Stimulated activated CD4-positive, alpha-beta T cell treated with anti-CD3 and anti-CD28 coated beads, Interleukin-12 subunit alpha, Interleukin-12 subunit beta, amount 100 ng/mL, for 24 hours (primary cell): ENCODE data around the gene HS6ST3.
"Not testable (repeated sequence)": the region's sequence is repeated elsewhere in the genome, so short reads cannot be mapped to it uniquely, and the experiment has no call there.

Experiments used
- DNase-seq, 2 experiments: peaks; one replicate each; pipeline ENCODE4 v3.0.0-alpha.2; 2020; ENCODE audit warnings: low read depth in 2 of 2

The HS6ST3 gene

DNA sequence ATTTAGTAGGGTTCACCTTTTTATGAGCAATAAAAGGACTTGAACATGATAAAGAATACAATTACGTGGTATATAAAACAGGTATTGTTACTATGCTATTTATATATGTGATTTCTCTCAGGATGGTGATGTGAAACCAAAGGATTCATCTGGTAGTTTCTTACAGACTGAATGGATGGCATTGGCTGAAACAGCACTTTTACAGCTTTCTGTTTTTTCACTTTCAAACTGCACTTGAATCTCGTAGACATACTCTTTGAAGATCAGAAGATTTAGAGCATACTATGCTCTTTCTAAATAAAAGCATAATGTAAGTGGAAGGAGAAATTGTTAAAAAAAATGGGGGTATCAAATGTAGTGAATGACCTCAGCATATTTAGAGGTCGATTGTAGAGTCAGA, 354.8 kb downstream of the HS6ST3 start:
- no peak for DNase-seq

DNA sequence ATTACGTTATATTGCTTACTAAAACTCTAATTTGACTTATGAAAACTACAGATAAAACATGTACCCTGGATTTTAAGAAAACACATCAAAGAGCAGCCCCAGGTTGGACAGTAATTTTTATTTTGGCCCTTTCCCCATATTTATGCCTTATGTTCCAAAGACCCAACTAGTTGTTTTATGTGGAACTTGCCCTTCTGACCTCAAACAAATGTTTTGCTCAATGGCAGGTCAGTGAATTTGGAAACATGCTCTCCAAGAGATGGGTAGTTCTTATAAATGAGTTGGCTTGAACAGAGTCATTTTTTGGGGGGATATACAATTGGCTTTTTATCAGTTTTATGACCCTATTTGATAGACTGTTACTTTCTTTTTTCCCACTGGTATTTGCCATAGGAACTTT, 360.0 kb downstream of the HS6ST3 start:
- DNase-seq, result no peak

DNA sequence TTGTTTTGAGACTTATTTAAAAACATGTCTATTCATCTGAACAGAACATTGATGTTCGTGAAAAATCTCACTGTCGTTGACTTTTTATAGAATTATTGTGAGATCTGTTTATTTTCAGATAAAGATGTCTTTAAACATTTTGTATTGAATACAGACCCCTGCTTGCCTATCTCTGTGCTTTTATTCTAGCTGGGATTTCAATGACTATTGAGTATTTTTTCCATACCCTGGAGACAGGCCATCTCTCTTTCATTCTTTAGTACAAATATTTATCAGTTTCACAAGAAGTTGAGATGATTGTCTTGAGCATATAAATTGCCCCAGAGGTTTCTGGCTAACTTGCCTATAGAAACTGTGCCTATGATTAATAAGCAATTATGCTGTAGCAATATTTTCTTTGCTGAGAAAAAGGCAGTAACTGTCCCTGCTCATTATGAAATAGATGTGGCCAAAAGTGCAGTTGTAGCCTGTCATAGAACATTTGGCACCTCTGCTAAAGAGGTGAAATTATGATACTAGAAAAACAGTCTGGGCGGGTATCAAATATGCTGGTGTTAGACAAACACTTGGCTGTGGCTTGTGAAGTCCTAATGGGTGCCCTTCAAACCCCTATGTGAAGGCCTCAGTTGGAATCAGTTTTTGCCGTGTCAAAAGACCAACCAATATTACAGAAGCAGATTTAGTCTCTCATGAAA, 360.6 kb downstream of the HS6ST3 start:
- DNase-seq, result no peak

DNA sequence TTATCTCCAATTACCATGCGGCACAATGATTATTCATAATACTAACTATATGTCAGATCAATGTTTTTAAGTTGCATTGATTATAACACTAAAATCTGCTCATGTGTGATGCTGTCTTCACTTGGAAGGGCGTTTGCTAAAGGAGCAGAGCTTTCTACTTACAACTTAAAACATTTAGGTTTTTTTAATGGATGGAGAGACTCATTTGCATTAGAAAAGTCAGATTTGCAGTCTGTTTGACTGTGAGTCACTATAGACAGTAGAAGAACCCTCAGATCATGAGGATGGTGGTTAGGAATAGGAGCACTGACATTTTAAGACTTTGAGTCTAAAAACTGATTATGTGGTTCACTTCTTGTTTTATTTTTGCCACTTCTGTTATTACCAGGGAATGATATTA, 364.6 kb downstream of the HS6ST3 start:
- no peak for DNase-seq

DNA sequence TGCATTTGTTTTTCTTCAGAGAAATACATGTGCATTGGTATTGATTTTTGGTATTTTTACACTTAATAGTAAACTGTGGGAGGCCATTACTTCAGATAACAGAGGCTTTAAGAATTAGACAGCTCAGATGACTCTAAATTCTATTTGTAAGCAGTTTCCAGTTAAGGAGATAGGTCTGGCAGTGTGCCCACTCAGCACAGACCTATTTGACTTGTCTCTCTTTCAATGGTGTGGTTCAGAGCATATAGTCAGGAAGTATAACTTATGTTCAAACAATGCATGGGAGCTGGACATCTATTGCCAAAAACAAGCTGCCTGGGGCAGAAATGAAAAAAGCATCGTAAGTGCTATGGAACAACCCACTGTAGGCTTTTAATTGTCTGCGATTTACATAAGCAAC, 370.7 kb downstream of the HS6ST3 start:
- no peak for DNase-seq

DNA sequence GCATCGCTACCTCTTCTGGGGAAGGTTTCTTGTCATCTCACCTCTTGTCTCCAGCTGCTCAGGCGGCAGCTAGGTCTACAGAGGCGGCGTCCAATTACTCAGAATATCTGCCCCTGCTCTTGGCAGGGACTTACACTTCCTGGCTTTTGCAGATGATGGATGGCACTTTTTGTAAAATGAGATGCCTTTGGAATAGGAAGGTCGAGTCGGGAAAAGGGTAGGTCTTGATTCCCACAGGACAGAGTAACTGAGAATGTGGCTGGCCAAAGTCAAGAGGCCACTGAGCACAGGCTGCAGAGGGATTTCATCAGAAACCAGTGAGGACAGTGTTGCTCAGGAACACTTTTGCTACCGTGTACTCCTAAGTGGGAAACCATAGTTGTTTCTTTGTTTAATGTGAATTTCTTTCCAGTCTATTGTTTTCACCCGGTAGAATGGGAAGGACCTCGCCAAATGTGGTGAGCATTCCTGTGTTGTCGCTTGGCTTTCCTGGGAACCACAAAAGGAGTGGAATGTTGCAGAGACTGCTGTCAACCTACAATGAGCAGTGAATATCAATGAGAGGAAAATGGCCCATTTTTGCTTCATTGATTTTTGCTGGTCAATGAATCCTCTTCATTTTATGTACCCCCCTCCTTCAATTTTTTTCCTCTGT, 383.7 kb downstream of the HS6ST3 start:
- DNase-seq, result no peak

DNA sequence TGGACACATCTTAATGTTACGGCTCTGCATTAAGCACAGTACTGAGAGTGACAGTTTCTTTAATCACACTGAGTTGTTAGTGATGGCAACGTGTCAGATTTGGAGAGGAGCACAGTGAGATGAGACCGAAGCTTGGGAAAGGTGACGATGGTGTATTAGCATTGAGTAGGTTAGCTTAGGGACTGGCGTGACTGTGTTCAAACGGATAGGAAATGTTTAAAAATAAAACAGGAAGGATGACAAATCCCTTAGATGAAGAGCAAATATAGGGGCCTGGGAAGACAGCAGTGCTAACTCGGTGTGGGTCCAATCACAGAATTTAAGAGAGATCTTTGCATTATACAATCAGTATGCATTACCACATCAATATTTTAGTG, 384.3 kb downstream of the HS6ST3 start:
- no peak for DNase-seq

DNA sequence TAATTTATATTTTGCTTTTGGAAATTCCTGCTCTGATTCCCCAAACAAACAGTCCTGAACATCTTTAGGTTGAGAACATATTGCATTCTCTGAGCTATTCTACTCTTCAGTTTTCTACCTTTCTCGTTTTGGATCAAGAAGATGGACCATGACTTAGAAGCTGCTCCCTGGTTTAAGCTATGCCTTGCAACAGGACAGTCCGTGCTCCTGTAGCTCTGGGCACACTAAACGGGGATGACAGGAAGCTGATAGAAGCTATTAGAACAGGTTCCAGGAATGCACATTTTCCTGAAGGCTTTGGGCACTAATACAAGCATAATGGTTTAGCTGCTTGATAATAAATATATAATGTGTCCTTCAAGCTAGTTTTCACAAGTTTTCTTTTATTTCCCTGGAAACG, 385.2 kb downstream of the HS6ST3 start:
- DNase-seq, result no peak

DNA sequence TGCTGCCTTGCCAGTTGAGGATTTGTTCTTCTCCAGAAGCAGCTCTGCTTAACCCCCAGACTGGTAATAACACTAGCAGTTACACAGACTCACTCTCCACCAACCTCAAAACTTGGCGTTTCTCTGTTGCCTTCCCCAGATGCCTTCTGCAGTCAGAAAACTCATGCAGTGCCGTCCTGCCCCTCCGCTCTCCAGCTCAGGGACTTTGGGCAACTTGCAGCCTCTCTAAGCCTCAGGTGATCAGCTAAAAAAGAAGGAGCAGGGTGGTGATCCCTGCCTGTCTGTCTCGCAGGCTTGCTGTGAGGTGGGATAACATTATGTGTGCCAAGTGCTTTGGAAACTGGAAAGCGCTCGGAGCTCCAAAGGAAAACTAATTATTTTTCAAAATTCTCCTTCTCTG, 391.6 kb downstream of the HS6ST3 start:
- DNase-seq, result no peak

DNA sequence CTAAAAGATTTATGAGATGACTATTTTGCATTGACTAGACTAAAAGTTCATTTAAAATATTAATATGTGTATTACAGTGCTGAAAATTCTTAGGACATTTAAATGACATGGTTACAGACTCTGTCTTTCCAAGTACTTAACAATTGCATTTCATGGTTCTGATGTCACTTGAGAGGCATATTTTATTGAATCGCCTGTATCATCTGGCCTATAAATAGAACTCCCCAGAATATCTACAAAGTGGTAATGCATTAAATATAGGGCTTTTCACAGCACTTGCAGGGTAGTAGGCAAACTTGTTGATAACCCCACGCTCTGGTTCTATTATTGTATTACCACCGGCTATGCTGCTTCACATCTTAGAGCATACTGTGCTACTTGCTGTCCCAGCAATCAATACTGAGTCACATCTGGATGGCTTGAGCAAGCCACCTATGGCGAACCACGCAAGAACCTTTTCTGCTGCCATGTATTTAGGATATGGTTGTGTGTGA, 400.6 kb downstream of the HS6ST3 start:
- no peak for DNase-seq

DNA sequence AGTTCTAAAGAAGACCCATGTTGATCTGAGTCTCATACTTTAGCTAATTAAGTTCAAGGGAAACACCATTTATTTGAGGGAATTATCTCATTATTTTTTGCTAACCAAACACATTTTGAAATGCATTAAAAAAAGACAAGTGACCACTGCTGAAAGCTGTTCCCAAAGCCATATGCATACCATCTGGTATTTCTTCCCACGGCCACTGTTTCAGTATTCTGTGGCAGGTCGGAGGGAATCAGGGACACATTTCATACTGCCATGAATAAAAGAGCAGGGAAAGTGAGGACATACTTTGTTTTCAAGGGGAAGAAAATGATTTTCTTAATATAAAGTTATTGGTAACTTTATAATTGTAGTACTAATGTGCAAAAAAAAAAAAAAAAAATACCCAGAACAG, 401.2 kb downstream of the HS6ST3 start:
- no peak for DNase-seq

DNA sequence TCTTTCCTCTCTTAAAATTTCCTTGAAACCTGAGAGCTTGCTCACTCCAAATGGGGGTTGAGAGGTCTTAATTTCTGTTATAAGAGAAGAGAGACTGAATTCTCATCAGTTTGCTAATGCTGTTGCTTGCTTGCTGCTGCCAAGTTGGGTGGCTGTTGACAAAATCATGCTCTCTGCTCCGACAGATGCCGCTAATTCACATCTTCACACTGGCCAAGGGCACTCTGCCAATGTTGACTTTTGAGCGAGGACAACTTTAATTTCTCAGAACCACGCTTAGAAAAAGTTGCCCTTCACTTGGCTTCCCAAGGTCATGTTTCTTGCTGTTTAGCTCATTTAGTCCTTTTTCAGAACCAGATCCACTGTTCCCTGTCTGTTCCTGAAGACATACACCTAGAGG, 402.9 kb downstream of the HS6ST3 start:
- DNase-seq, result no peak

DNA sequence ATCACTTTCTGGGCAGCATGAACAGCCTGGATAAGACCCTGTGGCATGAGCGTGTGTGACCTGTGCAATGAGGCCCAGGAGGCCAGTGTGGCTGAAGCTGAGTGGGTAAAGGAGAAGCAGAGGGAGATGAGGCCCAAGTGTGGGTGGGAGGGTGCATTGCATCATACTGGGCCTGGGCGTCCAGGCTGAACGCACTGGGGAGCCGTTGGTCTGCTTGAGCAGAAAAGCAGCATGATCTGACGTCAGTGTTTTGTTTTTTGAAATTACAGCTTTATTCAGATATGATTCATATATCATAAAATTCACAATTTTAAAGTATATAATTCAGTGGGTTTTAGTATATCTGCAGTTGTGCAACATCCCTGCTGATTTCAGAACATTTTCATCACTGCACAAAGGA, 409.7 kb downstream of the HS6ST3 start:
- DNase-seq, result no peak

DNA sequence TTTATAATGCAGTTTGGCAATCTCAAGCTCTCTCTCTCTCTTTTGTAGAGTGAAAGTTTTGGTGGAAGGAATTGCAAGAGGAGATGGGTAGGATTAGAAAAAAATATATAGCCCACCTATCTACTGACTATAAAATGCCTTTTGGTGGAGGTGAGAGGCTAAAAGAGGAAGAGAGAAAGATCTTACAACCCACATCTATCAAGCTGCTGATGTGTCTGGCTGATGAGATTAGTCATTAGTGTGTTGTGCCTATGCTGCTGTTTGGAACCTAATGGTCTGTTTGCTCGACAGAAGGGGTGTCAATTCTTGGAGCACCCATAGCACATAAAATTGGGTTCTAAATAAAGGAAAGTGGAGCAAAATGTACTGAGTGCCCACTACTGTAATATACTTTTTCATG, 411.0 kb downstream of the HS6ST3 start:
- no peak for DNase-seq

DNA sequence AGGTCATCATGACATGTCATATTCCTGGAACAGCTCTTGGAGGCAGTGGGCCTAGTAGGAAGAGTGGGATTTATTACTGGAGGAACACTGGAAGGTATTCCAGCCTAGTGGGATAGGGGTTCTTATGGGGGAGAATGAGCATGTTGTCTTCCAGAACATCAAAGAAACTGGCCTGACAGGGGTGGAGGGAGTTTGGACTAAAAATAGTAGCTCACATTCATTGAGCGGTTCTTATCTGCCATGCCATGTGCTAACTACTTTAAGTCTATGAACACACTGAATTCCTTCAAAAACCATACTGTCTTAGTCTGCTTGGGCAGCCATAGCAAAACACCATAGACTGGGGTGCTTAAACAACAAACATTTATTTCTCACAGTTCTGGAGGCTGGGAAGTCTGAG, 413.6 kb downstream of the HS6ST3 start:
- DNase-seq, result no peak

DNA sequence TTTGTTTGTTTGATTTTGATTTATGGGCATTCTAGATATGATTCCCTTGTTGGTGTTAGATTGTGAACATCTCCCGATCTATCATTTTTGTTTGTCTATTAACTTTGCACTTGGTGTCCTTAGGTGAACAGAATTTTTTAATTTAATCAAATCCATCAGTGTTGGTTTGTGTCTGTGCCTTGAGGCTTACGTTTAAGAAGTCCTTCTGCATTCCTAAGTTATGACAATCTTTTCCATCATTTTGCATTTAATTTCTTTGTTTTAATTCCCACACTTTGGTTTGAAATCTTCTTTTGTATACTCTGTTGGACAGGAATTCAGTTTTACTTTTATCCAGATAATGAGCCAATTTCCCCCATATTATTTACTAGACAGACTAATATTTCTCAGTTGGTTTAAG, 421.7 kb downstream of the HS6ST3 start:
- DNase-seq, result no peak

DNA sequence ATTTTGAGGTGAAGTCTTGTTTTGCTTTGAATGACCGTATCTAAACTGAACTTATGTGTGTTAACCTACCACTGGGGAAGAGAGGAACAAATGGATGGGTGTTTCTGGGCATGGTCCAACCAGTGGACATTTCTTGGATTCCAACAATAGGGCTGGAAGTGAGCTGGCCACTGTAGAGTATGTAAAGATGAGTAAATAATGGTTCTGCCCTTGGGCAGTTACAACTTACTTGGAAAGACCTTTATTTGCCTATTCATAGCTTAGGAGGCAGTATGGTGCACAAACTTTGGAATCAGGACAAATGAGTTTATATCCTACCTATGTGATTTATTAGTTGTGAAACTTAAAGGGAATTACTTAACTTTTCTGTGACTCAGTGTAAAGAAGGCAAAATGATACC, 429.5 kb downstream of the HS6ST3 start:
- DNase-seq, result no peak

DNA sequence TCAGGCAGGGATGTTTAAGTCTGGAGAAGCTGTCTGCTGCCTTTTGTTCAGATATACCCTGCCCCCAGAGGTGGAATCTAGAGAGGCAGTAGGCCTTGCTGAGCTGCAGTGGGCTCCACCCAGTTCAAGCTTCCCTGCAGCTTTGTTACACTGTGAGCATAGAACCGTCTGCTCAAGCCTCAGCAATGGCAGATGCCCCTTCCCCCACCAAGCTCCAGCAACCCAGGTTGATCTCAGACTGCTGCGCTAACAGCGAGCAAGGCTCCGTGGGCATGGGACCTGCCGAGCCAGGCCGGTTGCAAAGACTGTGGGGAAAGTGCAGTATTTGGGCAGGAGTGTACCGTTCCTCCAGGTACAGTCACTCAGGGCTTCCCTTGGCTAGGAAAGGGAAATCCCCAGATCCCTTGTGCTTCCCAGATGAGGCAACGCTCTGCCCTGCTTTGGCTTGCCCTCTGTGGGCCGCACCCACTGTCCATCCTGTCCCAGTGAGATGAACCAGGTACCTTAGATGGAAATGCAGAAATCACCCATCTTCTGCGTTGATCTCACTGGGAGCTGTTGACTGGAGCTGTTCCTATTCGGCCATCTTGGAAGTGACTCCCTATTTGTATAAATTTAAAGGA, 434.6 kb downstream of the HS6ST3 start:
- DNase-seq, result not testable (repeated sequence)

DNA sequence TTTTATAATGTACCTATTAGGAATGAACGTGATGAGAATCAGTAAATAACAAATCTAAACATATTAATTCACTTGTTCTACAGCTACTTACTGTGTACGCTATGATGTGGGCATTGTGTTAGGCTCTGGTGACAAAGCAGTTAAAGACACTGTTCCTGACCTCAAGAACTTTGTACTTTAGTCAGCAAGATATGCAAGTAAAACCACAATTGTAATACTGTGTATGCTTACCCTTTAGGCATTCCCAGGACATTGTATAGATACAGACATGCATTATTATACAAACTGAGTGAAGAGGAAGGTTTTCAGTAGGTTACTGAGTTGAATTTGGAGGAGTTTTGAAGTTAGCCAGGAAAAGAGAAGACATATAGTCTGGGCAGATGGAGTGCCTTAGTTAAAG, 435.8 kb downstream of the HS6ST3 start:
- no peak for DNase-seq

DNA sequence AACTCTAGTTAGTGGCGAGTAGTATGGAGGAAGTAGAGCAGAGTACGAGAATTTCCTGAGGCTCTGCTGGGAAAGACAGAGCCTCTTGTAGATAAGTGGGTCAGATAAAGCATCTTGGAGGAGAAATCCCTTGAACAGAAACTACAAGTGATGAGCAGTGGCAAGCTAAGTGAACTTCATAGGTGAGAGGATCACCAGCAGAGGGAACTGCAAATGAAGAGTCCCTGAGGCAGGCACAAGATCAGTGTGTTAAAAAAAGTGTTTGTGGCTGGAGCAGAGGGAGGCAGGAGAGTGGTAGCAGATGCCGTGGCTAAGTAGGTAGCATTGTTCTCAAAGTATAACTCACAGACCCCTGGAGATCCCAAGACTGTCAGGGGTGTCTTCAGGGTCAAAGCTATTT, 437.6 kb downstream of the HS6ST3 start:
- DNase-seq, result no peak

DNA sequence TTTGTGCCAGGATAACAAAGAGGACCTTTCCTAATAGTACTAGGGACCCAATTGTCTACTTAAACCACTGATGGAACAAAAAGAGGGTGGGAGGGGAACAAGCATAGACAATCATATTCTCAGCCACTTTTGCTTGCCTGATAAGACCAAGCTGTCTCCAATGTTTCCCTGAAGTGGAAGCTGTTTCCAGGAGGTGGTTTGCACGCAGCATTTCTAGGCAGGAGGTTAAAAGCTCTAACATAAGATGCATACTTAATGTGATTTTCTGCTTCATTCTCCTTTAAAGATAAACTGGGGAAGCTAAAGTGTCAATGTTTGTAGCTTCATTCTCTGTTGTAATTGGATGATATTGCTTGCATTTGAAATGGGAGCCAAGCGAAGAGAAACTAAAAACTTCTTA, 442.9 kb downstream of the HS6ST3 start:
- DNase-seq, result no peak

DNA sequence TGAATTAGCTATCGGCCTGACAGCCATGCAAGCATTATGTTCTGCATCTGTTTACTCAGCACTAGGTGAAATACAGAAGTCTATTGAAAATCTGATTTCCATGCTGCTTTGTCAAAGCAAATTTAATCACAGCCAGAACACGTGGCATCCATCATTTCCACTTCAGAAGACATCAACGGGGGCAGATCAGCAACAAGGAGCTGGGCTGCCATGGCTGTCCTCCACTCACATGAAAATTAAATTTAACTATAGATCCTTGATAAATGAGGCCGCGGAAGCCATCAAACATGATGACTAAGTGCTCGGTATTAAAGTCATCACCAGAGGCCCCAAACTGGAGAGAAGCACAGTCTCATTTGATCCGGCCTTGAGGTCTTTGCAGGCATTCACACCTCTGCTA, 443.5 kb downstream of the HS6ST3 start:
- DNase-seq, result no peak

DNA sequence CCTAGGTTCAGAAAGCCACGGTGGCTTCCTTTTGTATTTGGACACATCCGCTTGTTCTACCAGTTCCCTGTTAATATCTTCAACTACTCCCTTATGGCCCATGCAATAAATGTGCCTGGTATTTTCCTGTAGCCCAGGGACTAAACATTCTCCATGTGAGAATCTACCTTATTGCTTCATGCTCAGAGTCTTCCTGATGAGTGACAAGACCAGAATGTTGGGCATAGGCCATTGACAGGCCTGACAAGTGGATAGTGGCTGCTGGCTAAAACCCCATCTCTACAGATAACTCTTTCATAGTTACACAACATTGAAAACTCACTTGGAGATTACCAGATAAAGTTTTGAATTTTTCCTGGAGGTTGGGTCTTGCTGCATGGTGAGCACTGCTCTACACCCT, 449.9 kb downstream of the HS6ST3 start:
- DNase-seq, result no peak
